ENCODE results near the gene ENG.

ENG gene

GRCh38 chr9:127812011-127812410, 42.4 kb downstream of the ENG start:
- Histone ChIP-seq H3K9me3 (ENCODE audit: severe bottlenecking) (no peaks in the 10 kb centered on the region), H3K36me3 (ENCODE audit: low read depth) (peaks cover 72% of the 10 kb centered on the region), H3K27ac (ENCODE audit: poor library complexity, severe bottlenecking) (peak overlapping the region; percentile 13), H3K4me3 (ENCODE audit: severe bottlenecking) (no peak overlapping the region), H3K27me3 (ENCODE audit: insufficient read depth, poor library complexity, severe bottlenecking) (no peaks in the 10 kb centered on the region), H3K4me1 (ENCODE audit: insufficient read depth, poor library complexity, severe bottlenecking) (peaks cover 3% of the 10 kb centered on the region)
- TF ChIP-seq CTCF (IDR thresholded peaks at IDR 0.05; ENCODE audit: poor library complexity, severe bottlenecking) = no peak
- DNase-seq (ENCODE audit: low spot score) (no peak), ATAC-seq (ENCODE audit: low read depth) (no peak)

- Histone ChIP-seq H3K27ac (ENCODE audit: poor library complexity, severe bottlenecking) (no peak overlapping the region), H3K36me3 (ENCODE audit: low read depth) (peaks cover 84% of the 10 kb centered on the region), H3K4me1 (ENCODE audit: insufficient read depth, poor library complexity, severe bottlenecking) (peaks cover 3% of the 10 kb centered on the region), H3K4me3 (ENCODE audit: severe bottlenecking) (no peak overlapping the region), H3K9me3 (ENCODE audit: severe bottlenecking) (no peaks in the 10 kb centered on the region), H3K27me3 (ENCODE audit: insufficient read depth, poor library complexity, severe bottlenecking) (no peaks in the 10 kb centered on the region)
- DNase-seq (ENCODE audit: low spot score) (no peak), ATAC-seq (ENCODE audit: low read depth) (no peak)
- no peak for TF ChIP-seq CTCF (IDR thresholded peaks at IDR 0.05; ENCODE audit: poor library complexity, severe bottlenecking)
Measured at GRCh38 chr9:127810378-127811187, 43.9 kb downstream of the ENG start.

GRCh38 chr9:127809540-127810377, 44.7 kb downstream of the ENG start:
- no peaks in the 10 kb centered on the region for H3K27me3 ChIP-seq (ENCODE audit: insufficient read depth, poor library complexity, severe bottlenecking)
- no peaks in the 10 kb centered on the region for H3K9me3 ChIP-seq (ENCODE audit: severe bottlenecking)
- no peak for TF ChIP-seq CTCF (IDR thresholded peaks at IDR 0.05; ENCODE audit: poor library complexity, severe bottlenecking)
- no peak overlapping the region for H3K27ac ChIP-seq (ENCODE audit: poor library complexity, severe bottlenecking)
- H3K36me3 ChIP-seq (ENCODE audit: low read depth) = peaks cover 88% of the 10 kb centered on the region
- H3K4me3 ChIP-seq (ENCODE audit: severe bottlenecking) = no peak overlapping the region
- ATAC-seq (ENCODE audit: low read depth) (peak; percentile 50), DNase-seq (ENCODE audit: low spot score) (peak; percentile 57)
- peaks cover 3% of the 10 kb centered on the region for H3K4me1 ChIP-seq (ENCODE audit: insufficient read depth, poor library complexity, severe bottlenecking)

- H3K36me3 ChIP-seq (ENCODE audit: low read depth) = peaks cover 90% of the 10 kb centered on the region
Measured at GRCh38 chr9:127809002-127809539, 45.4 kb downstream of the ENG start.

More at GRCh38 chr9:127809002-127809539, 45.4 kb downstream of the ENG start:
- Histone ChIP-seq H3K4me1 (ENCODE audit: insufficient read depth, poor library complexity, severe bottlenecking) (peaks cover 9% of the 10 kb centered on the region), H3K27me3 (ENCODE audit: insufficient read depth, poor library complexity, severe bottlenecking) (no peaks in the 10 kb centered on the region), H3K4me3 (ENCODE audit: severe bottlenecking) (no peak overlapping the region), H3K9me3 (ENCODE audit: severe bottlenecking) (no peaks in the 10 kb centered on the region), H3K27ac (ENCODE audit: poor library complexity, severe bottlenecking) (no peak overlapping the region)
- no peak for DNase-seq (ENCODE audit: low spot score)
- no peak for TF ChIP-seq CTCF (IDR thresholded peaks at IDR 0.05; ENCODE audit: poor library complexity, severe bottlenecking)
- ATAC-seq (ENCODE audit: low read depth) = no peak; the same call in 2 of the 3 replicates
